GM18951 (cell line): ENCODE data around the gene LTN1.

Experiments used
- POLR2A ChIP-seq: IDR thresholded peaks from 4 replicates; pipeline ENCODE4 v1.6.1; 2011; ENCODE audit warnings: mild to moderate bottlenecking; ENCODE audit not compliant: insufficient read length, insufficient read depth; ENCODE audit errors: extremely low read depth
- in situ Hi-C: fragments of 300-500 bp; cut with MboI; formaldehyde crosslinking; loops from one replicate; pipeline ENCODE4 v1.12.0; 2022; ENCODE audit warnings: low sequenced_read_pairs, mixed read lengths, inconsistent platforms; ENCODE audit not compliant: unreplicated experiment

LTN1 gene

GRCh38 chr21:28928578-28929420 lies 63.9 kb downstream of the LTN1 start:
- in situ Hi-C loops, result no loop called here
- TF ChIP-seq POLR2A, result no peak

DNA sequence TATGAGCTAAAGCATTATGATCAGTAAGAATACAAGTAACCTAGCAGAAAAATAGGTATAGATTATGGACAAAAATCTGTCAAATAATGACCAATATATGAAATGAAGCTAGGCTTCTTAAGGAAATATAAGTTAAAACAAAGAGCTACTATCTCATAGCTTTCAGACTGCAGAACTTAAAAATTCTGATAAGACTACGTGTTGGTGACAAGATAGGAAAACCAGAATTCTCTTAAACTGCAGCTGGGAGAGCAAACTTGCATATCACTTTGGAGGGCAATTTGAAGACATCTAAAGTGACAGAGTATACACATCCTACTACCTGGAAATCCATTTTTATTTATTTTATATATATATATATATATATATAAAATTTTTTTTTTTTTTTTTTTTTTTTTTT lies 65.5 kb downstream of the LTN1 start:
- no peak for TF ChIP-seq POLR2A
- in situ Hi-C loops, result no loop called here

GRCh38 chr21:28923439-28923975 lies 69.2 kb downstream of the LTN1 start:
- TF ChIP-seq POLR2A, result no peak
- in situ Hi-C loops, result no loop called here

- TF ChIP-seq POLR2A, result no peak
- in situ Hi-C loops, result no loop called here
These were observed 70.3 kb downstream of the LTN1 start for GRCh38 chr21:28922368-28922767.

DNA sequence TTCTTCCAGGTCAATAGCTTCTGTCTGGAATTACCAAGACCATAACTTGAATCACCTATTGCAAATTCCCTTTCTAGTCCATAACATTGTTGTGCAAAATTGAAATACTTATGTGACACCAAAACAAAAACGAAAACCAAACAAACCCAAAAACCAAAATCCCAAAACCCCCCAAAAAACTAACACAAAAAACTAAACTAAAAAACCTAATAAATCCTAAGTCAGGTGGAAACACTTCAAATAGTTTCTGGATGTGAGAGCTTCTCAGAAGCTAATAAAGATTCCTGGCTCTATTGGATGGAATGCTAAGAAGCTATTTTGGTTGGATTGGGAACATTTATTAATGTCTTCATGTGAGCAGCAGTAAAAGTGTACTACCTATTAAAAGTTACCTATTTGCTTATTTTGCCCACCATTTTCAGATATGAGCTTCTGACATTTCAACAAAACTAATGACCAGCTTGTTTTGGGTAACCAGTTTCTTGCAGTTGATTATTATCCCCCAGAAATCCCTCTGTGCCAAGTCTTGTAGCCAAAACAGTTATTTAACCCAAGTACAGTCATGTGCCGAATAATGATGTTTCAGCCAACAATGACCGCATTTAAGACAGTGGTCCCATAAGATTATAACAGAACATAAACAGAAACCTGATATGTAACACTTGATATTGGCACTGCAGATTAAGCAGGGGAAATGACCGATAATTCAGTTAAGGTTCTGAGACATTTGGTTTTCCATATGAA lies 76.4 kb downstream of the LTN1 start:
- in situ Hi-C loops, result no loop called here

GRCh38 chr21:28913071-28913470 lies 79.6 kb downstream of the LTN1 start:
- no peak for TF ChIP-seq POLR2A
- in situ Hi-C loops, result no loop called here

More for the DNA sequence above, 76.4 kb downstream of the LTN1 start:
- no peak for TF ChIP-seq POLR2A

DNA sequence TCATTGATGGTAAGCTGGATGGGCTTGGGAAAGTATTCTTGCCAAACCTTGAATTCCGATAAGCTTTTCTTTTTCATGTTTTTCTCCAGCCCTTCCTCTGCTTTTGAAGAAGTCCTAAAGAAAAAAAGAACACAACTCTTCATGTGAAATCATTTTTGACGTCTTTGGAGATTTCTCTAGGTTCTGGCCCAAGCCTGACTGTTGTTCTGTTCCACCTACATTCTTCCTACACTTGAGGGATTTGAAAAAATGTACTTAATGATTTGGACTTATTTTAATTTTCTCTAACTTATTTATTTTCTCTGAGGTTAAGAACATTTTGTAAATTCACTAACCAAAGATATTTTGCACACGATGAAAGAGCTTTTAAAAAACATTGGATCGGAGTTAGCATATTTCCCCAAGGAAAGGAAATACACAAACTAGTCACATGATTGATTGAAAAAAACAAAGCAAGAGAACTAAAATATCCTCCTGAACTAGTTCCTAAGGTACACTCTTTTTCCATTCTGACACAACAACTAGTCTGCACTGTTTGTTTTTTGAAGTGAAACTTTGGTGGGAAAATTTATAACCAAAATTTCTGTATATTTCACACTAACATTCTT lies 82.3 kb downstream of the LTN1 start:
- no peak for TF ChIP-seq POLR2A
- in situ Hi-C loops, result no loop called here

DNA sequence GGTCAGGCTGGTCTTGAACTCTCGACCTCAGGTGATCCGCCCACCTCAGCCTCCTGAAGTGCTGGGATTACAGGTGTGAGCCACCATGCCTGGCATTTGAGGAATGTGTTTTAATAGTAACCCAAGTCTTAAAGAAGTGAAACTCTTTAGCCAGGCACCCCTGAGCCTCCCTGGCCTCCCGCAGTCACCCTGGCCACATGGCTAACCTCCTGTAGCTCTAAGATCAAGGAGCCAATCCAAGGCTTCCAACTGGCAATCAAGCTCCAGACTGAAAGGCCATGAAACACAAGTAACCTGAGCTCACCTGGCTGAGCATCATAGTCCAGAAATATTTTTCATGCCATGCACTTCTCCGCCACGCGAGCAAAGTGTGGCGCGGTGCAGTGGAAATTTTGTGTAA lies 84.3 kb downstream of the LTN1 start:
- in situ Hi-C loops, result no loop called here
- TF ChIP-seq POLR2A, result no peak

DNA sequence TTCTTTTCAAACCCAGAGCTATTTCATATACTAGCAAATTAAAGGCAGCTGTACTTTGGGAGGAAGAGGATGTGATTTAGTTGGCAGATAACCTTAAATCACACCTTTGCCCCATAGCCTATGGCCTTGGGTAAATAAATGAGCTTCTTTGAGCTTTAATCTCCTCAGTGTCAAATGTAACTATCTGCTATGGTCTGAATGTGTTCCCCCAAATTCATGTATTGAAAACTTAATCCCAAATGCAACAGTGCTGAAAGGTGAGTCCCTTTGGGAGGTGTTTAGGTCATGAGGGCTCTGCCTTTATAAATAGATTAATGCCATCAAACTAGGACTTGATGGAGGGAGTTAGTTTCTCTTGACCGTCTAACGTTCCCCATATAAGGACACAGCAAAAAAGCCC lies 85.8 kb downstream of the LTN1 start:
- in situ Hi-C loops, result no loop called here
- no peak for TF ChIP-seq POLR2A

DNA sequence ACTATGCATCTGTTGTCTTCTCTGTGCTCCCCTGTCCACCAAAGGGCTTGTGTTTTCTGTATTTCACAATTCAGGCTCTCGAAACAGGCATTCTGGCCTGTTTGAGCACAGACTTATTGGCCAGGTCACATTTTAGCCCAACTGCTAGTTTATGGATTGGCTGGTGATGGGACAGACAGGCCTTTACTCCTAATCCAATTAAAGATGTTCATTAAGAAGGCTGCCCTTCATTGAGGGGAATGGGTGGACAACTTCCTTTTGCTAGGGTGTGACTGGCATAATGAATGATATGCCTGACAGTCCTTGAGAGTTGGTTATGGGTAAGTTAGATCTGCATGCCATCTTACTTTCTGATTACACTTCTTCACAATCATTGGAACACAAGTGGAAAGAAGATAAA lies 86.4 kb downstream of the LTN1 start:
- in situ Hi-C loops, result no loop called here

DNA sequence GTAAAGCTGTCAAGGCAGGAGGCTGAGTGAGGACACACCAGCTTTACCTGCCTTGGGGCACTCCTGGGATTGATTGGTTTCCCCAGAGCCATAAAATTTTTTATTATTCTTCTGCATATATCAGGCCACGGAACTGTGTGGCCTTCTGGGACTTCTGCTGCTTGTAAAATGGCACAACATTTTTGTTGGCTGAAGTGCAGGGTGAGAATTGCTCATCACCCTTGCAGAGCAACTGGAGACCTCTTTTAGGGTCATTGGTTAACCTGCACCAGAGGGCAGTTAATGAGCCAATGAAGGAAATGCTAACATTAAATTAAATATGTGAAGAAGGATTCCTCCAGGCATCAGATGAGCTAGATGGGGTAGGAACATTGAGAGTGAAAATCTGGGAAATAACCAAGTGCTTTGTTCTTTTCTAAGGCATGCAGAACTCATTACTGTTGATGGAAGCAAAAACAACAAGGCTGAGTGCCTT lies 87.7 kb downstream of the LTN1 start:
- TF ChIP-seq POLR2A, result no peak
- in situ Hi-C loops, result no loop called here

More for the DNA sequence above, 86.4 kb downstream of the LTN1 start:
- no peak for TF ChIP-seq POLR2A

GRCh38 chr21:28903448-28903847 lies 89.2 kb downstream of the LTN1 start:
- in situ Hi-C loops, result no loop called here
- no peak for TF ChIP-seq POLR2A

DNA sequence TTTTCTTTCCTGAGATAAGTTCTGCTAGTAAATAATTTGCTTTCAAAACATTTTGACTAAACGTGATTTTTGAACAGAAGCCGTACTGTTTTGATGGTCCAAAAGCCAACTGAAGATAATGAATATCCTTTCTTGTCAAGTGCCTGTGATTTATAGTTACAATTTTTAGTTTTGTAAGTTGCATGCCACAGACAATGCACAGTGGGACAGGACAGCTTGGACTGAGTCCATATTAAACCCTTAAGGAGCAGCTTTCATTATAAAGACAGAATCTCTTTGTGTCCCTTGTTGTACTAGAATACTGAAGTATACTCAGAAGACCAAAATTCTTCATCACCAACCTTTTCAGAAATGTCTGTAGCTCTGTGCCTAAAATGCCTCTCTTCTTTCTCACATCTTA lies 92.2 kb downstream of the LTN1 start:
- in situ Hi-C loops, result no loop called here

More for the DNA sequence above, 92.2 kb downstream of the LTN1 start:
- no peak for TF ChIP-seq POLR2A
